Fibroblast of pulmonary artery (primary cell): Measurements from ENCODE around the gene TTF2.

ENCODE experiments used
- DNase-seq: peaks from one replicate; pipeline ENCODE4 v3.0.0-alpha.2; 2010; ENCODE audit warnings: low read depth
- H3K4me3 ChIP-seq: replicated peaks from 2 replicates; pipeline ENCODE4 v1.5.1; 2011; ENCODE audit warnings: low read depth, mild to moderate bottlenecking, control low read depth, low read length, moderate library complexity
- TF ChIP-seq, protein P1 (sequence below): IDR thresholded peaks from 2 replicates; pipeline ENCODE4 v1.5.1; 2011; ENCODE audit warnings: mild to moderate bottlenecking, control low read depth, low read length, inconsistent platforms; ENCODE audit errors: missing control alignments

TTF2 gene

GRCh38 chr1:117017648-117018047 is 42.5 kb upstream of the TTF2 start:
- no peak overlapping the region for H3K4me3 ChIP-seq
- no peak for DNase-seq
- TF ChIP-seq, protein P1, sequence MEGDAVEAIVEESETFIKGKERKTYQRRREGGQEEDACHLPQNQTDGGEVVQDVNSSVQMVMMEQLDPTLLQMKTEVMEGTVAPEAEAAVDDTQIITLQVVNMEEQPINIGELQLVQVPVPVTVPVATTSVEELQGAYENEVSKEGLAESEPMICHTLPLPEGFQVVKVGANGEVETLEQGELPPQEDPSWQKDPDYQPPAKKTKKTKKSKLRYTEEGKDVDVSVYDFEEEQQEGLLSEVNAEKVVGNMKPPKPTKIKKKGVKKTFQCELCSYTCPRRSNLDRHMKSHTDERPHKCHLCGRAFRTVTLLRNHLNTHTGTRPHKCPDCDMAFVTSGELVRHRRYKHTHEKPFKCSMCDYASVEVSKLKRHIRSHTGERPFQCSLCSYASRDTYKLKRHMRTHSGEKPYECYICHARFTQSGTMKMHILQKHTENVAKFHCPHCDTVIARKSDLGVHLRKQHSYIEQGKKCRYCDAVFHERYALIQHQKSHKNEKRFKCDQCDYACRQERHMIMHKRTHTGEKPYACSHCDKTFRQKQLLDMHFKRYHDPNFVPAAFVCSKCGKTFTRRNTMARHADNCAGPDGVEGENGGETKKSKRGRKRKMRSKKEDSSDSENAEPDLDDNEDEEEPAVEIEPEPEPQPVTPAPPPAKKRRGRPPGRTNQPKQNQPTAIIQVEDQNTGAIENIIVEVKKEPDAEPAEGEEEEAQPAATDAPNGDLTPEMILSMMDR: no peak

DNA sequence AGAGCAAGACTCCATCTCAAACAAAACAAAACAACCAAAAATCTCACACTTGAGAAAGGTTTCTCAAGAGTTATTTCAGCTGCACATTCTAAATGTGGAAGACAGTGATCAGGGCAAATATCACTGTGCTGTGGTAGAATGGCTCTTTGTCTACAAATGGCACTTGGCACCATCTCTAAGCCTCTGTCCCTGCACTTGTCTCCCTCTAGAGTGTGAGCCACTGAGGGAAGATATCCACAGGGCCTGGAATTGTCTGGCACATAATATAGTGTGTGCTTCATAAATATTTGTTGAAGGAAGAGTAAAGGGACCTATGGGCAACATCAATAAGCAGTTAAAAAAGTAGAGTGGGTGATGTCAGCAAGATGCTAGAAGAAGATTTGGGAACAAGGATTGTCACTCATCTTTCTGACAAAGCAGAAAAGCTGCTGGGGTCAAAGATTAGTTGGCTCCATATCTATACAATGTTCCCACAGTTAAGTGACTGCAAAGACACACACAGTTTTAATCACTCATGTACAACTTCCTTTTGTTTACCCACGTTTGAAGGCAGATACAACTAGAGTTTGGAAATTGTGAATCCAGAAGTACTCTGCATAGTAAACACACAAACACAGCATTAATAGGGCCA is 39.5 kb upstream of the TTF2 start:
- DNase-seq: no peak
- H3K4me3 ChIP-seq: no peak overlapping the region
- TF ChIP-seq, protein P1: no peak

DNA sequence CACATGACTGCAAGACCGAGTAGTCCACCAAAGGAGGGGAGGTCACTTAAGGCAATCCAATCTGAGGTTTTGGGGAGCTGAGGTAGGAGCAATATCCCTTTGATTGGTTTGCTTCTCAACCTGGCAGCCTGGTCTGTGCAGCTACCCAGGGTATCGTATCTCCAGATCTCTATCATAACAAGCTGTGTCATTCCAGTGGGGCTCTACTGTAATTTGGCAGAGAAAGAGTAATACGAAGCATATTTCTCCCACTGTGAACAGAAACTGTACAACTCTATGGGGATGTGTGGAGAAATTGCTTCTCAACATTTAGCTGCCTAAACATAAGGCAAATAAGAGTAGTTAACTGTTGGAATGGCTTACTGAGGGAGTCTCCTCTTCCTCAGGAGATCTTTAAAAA is 38.0 kb upstream of the TTF2 start:
- DNase-seq: no peak

GRCh38 chr1:117025568-117025967 is 34.6 kb upstream of the TTF2 start:
- TF ChIP-seq, protein P1: no peak
- DNase-seq: no peak
- no peak overlapping the region for H3K4me3 ChIP-seq

More for the DNA sequence above, 38.0 kb upstream of the TTF2 start:
- H3K4me3 ChIP-seq: no peak overlapping the region
- TF ChIP-seq, protein P1: no peak

DNA sequence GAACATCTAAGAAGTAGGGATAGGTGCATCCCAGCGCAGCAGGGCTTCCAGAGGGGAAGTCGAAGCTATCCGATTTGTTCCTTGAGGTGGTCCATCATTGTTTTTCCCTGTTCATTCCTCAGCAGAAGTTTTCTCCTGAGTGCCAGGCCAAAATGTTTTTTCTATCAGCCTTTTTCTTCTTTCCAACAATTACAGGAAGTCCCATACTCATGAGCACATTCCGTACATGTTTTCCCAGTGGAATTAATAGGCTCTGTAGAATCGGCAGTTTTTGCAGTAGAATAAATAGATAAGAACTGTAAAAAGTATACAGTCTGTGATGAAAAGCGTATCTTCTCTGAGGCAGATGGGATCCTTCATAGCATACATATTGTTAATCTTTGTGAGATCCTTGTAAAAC is 33.8 kb upstream of the TTF2 start:
- H3K4me3 ChIP-seq: no peak overlapping the region
- peak; percentile 93 for DNase-seq
- TF ChIP-seq, protein P1: no peak

DNA sequence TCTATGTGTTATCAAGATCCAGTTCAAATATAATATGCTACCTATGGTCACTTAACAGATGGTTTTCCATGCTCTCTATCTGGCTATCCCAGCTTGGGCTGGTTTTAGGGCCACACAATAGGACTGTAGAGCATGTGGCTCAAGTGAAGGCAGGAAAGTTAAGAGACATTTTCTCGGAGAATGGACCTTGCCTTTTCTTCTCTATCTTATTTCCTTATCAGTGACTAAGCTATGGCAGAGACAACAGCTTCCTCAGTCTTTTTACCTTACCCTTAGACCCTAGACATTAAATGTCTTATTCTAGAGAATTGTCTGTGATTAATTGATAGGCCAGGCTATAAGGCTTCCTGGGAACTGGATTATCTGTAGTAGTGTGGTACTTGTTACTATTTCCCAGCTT is 30.4 kb upstream of the TTF2 start:
- DNase-seq: no peak
- H3K4me3 ChIP-seq: no peak overlapping the region
- TF ChIP-seq, protein P1: no peak

GRCh38 chr1:117030271-117030877 is 29.8 kb upstream of the TTF2 start:
- DNase-seq: no peak
- TF ChIP-seq, protein P1: no peak
- no peak overlapping the region for H3K4me3 ChIP-seq
